HepG2 (cell line): ENCODE data around the gene IGF2BP1. TPM values are rescaled to one million over a fixed set of nuclear protein-coding genes. Genes with fewer than 3 reads are reported as not detected.
A peak's percentile ranks its signal among the peaks of the same experiment; 100 is the strongest.

Experiments
- ARHGAP35 ChIP-seq: sonication (generic); formaldehyde crosslinking; IDR thresholded peaks from 2 replicates; pipeline ENCODE4 v1.9.0; 2022; ENCODE audit warnings: mild to moderate bottlenecking, inconsistent platforms, moderate library complexity, missing genetic modification reagents, borderline replicate concordance
- CAMTA2 ChIP-seq: sonication (generic); formaldehyde crosslinking; IDR thresholded peaks from 2 replicates; pipeline ENCODE4 v1.4.0; 2020; ENCODE audit warnings: mild to moderate bottlenecking, missing genetic modification reagents, borderline replicate concordance
- GATA4 ChIP-seq: sonication (generic); IDR thresholded peaks from 2 replicates; pipeline ENCODE4 v1.6.1; 2016; ENCODE audit warnings: antibody characterized with exemption, low read depth, borderline replicate concordance
- HOXA3 ChIP-seq: sonication (generic); formaldehyde crosslinking; IDR thresholded peaks from 2 replicates; pipeline ENCODE4 v1.5.0; 2020; ENCODE audit warnings: missing genetic modification reagents
- IRF2 ChIP-seq: IDR thresholded peaks from 2 replicates; pipeline ENCODE4 v1.6.1; 2018; ENCODE audit warnings: missing genetic modification reagents, missing compliant biosample characterization
- JARID2 ChIP-seq: sonication (generic); formaldehyde crosslinking; IDR thresholded peaks from 2 replicates; pipeline ENCODE4 v1.8.1; 2023; ENCODE audit warnings: missing genetic modification reagents, inconsistent platforms; ENCODE audit not compliant: insufficient replicate concordance
- NCOA1 ChIP-seq: sonication (generic); formaldehyde crosslinking; IDR thresholded peaks from 2 replicates; pipeline ENCODE4 v1.9.0; 2021; ENCODE audit warnings: missing genetic modification reagents
- RARG ChIP-seq: sonication (generic); formaldehyde crosslinking; IDR thresholded peaks from 2 replicates; pipeline ENCODE4 v1.4.0; 2020; ENCODE audit warnings: low read depth, mild to moderate bottlenecking, missing genetic modification reagents
- RFX1 ChIP-seq: fragments of 450-650 bp; IDR thresholded peaks from 2 replicates; pipeline ENCODE4 v1.6.1; 2017
- SRSF9 ChIP-seq: fragments of 200-400 bp; formaldehyde crosslinking; IDR thresholded peaks from 2 replicates; pipeline ENCODE4 v1.6.1; 2018; ENCODE audit warnings: borderline replicate concordance, mild to moderate bottlenecking, low read depth, low read length; ENCODE audit not compliant: insufficient read depth, poor library complexity, severe bottlenecking
- XRCC5 ChIP-seq: fragments of 200-400 bp; formaldehyde crosslinking; optimal IDR thresholded peaks from 2 replicates; pipeline ENCODE3; 2017; ENCODE audit warnings: mild to moderate bottlenecking, low read length
- ZBTB8A ChIP-seq: sonication (generic); formaldehyde crosslinking; IDR thresholded peaks from 2 replicates; pipeline ENCODE4 v1.4.0; 2020; ENCODE audit warnings: mild to moderate bottlenecking, low read depth, missing genetic modification reagents, borderline replicate concordance
- ZFAT ChIP-seq: sonication (generic); formaldehyde crosslinking; conservative IDR thresholded peaks from 2 replicates; pipeline ENCODE4 v1.8.1; 2023; ENCODE audit warnings: missing genetic modification reagents, inconsistent platforms
- ZNF430 ChIP-seq: sonication (generic); formaldehyde crosslinking; IDR thresholded peaks from 2 replicates; pipeline ENCODE4 v1.9.0; 2021; ENCODE audit warnings: mild to moderate bottlenecking, missing genetic modification reagents
- ZNF550 ChIP-seq: sonication (generic); formaldehyde crosslinking; IDR thresholded peaks from 2 replicates; pipeline ENCODE4 v1.4.0; 2020; ENCODE audit warnings: mild to moderate bottlenecking, missing genetic modification reagents, borderline replicate concordance
- polyA plus RNA-seq, 8 experiments: library from polyadenylated mRNA; depleted of rRNA in 3 of 8; stranded (reverse) in 7 of 8; unstranded in 1 of 8; fragments of >200 nt; fragmentation: Illumina TruSeq in 4 of 8; extraction: Trizol in 4 of 8; gene quantifications; 2 replicates each; pipeline versions ENCODE4 v1.2.1 to v1.2.3, GENCODE V29; 2011 to 2016; ENCODE audit warnings: low read depth in 4 of 8, missing spikeins in 1 of 8, mixed read lengths in 1 of 8; ENCODE audit not compliant: insufficient read depth in 1 of 8
- total RNA-seq, 5 experiments: library from RNA; depleted of rRNA; stranded (reverse); fragments of >200 nt; fragmentation: Illumina TruSeq; extraction: Trizol; gene quantifications; 2 replicates each; pipeline ENCODE4 v1.2.3, GENCODE V29; 2016; ENCODE audit warnings: low read depth in 1 of 5
- TF ChIP-seq, protein P1 (sequence below), 2 experiments: sonication (generic) in 1 of 2; formaldehyde crosslinking in 1 of 2; IDR thresholded peaks; 2 replicates each; pipeline versions ENCODE4 v1.5.1 to v1.6.1; 2011 to 2020; ENCODE audit warnings: borderline replicate concordance in 1 of 2, low read depth in 1 of 2, low read length in 1 of 2, mild to moderate bottlenecking in 1 of 2, missing genetic modification reagents in 1 of 2, moderate library complexity in 1 of 2
- TF ChIP-seq, protein P2 (sequence below): sonication (generic); formaldehyde crosslinking; IDR thresholded peaks from 2 replicates; pipeline ENCODE4 v1.5.0; 2020; ENCODE audit warnings: missing genetic modification reagents
- TF ChIP-seq, protein P3 (sequence below): sonication (generic); formaldehyde crosslinking; conservative IDR thresholded peaks from 2 replicates; pipeline ENCODE4 v1.8.0; 2022; ENCODE audit warnings: low read depth, missing genetic modification reagents
- TF ChIP-seq, protein P4 (sequence below): sonication (generic); formaldehyde crosslinking; IDR thresholded peaks from 2 replicates; pipeline ENCODE4 v1.5.1; 2020; ENCODE audit warnings: mild to moderate bottlenecking, moderate library complexity, missing genetic modification reagents

The IGF2BP1 gene
- total and polyA plus RNA-seq, 2 of the 13 experiments (the other 11 are each of a cell fraction or from before 2014, with no cell fraction given) = 29.7 to 75.1 TPM

DNA sequence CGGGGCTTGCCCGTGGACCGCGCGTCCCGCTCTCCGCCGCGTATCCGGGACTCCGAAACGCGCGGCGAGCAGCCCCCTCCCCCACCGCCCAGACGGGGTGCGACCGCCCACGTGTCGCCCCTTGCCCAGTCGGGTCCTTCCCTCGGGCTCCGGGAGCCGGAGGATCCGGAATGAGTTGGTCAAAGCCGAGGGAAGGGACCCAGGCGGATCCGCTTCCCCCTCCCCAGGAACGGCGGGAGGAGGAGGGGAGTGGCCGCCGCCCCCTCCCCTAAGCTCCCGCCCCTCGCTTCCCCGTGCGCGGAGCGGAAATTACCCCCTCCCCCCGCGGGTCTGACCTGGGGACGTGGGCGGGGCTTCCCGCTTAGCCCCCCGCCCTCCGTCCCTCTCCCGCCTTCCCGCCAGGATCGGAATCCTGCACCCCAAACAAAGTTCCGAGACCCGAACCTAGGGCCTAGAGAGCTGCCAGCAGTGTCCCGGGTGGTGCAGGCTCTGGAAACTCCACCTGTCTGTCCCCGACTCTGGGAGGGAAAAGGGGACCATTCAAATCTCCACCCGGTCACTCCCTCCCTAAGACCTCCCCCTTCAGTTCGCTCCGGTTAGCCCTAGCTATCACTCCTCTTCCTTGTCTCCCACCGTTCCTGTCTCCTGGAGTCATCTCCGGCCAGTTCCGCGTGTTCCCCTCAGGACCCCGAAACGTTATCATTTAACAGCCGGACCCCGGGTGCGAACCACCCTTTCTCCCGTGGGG, 1.0 kb upstream of the IGF2BP1 start (continued):
- TF ChIP-seq, protein P1, sequence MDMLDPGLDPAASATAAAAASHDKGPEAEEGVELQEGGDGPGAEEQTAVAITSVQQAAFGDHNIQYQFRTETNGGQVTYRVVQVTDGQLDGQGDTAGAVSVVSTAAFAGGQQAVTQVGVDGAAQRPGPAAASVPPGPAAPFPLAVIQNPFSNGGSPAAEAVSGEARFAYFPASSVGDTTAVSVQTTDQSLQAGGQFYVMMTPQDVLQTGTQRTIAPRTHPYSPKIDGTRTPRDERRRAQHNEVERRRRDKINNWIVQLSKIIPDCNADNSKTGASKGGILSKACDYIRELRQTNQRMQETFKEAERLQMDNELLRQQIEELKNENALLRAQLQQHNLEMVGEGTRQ (IDR thresholded peaks at IDR 0.05; ENCODE audit: low read depth, low read length) = peak; percentile 78
- TF ChIP-seq, protein P1 (CRISPR knock-in tag; IDR thresholded peaks at IDR 0.05; ENCODE audit: borderline replicate concordance) = peak; percentile 82
- TF ChIP-seq HOXA3 (CRISPR knock-in tag) (peak; percentile 86), IRF2 (CRISPR knock-in tag) (no peak; the same call in 1 of the 2 replicates), ARHGAP35 (CRISPR knock-in tag) (peak; percentile 93), ZFAT (CRISPR knock-in tag) (no peak), CAMTA2 (CRISPR knock-in tag) (0 out of 2 replicates have a peak, but pooled peaks have one; percentile 58), ZBTB8A (CRISPR knock-in tag) (peak; percentile 42; the same call in 1 of the 2 replicates), NCOA1 (CRISPR knock-in tag) (peak; percentile 96), GATA4 (no peak; the same call in 1 of the 2 replicates), XRCC5 (no peak), ZNF430 (CRISPR knock-in tag) (peak; percentile 93), ZNF550 (CRISPR knock-in tag) (no peak), RFX1 (no peak), JARID2 (CRISPR knock-in tag) (no peak), RARG (CRISPR knock-in tag) (0 out of 2 replicates have a peak, but pooled peaks have one; percentile 5), SRSF9 (no peak)
- TF ChIP-seq, protein P2, sequence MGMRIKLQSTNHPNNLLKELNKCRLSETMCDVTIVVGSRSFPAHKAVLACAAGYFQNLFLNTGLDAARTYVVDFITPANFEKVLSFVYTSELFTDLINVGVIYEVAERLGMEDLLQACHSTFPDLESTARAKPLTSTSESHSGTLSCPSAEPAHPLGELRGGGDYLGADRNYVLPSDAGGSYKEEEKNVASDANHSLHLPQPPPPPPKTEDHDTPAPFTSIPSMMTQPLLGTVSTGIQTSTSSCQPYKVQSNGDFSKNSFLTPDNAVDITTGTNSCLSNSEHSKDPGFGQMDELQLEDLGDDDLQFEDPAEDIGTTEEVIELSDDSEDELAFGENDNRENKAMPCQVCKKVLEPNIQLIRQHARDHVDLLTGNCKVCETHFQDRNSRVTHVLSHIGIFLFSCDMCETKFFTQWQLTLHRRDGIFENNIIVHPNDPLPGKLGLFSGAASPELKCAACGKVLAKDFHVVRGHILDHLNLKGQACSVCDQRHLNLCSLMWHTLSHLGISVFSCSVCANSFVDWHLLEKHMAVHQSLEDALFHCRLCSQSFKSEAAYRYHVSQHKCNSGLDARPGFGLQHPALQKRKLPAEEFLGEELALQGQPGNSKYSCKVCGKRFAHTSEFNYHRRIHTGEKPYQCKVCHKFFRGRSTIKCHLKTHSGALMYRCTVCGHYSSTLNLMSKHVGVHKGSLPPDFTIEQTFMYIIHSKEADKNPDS (CRISPR knock-in tag) = peak; percentile 82; the same call in 1 of the 2 replicates
- TF ChIP-seq, protein P3, sequence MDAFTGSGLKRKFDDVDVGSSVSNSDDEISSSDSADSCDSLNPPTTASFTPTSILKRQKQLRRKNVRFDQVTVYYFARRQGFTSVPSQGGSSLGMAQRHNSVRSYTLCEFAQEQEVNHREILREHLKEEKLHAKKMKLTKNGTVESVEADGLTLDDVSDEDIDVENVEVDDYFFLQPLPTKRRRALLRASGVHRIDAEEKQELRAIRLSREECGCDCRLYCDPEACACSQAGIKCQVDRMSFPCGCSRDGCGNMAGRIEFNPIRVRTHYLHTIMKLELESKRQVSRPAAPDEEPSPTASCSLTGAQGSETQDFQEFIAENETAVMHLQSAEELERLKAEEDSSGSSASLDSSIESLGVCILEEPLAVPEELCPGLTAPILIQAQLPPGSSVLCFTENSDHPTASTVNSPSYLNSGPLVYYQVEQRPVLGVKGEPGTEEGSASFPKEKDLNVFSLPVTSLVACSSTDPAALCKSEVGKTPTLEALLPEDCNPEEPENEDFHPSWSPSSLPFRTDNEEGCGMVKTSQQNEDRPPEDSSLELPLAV = no peak
- TF ChIP-seq, protein P4, sequence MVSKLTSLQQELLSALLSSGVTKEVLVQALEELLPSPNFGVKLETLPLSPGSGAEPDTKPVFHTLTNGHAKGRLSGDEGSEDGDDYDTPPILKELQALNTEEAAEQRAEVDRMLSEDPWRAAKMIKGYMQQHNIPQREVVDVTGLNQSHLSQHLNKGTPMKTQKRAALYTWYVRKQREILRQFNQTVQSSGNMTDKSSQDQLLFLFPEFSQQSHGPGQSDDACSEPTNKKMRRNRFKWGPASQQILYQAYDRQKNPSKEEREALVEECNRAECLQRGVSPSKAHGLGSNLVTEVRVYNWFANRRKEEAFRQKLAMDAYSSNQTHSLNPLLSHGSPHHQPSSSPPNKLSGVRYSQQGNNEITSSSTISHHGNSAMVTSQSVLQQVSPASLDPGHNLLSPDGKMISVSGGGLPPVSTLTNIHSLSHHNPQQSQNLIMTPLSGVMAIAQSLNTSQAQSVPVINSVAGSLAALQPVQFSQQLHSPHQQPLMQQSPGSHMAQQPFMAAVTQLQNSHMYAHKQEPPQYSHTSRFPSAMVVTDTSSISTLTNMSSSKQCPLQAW (CRISPR knock-in tag) = peak; percentile 82; the same call in 1 of the 2 replicates
